ENCODE results near the gene PKNOX2.

PKNOX2 gene

GRCh38 chr11:125202362-125202880, 37.9 kb downstream of the PKNOX2 start:
- H3K9ac ChIP-seq: no peak overlapping the region
- no peaks in the 10 kb centered on the region for H3K79me2 ChIP-seq (ENCODE audit: insufficient read depth, low read depth)
- no peak overlapping the region for H3K4me3 ChIP-seq (IDR thresholded peaks at IDR 0.05; ENCODE audit: insufficient read depth, low read depth, low read length)
- no peaks in the 10 kb centered on the region for H3K36me3 ChIP-seq (ENCODE audit: insufficient read depth)
- no peaks in the 10 kb centered on the region for H4K20me1 ChIP-seq (ENCODE audit: insufficient read depth)
- H3K4me1 ChIP-seq (ENCODE audit: low read depth, poor library complexity, severe bottlenecking): no peaks in the 10 kb centered on the region
- H3K27ac ChIP-seq: no peak overlapping the region
- no peak for TF ChIP-seq CTCF (conservative IDR thresholded peaks at IDR 0.05; ENCODE audit: low read depth, low read length)
- H3K4me2 ChIP-seq: no peak overlapping the region
- no peak overlapping the region for H2AFZ ChIP-seq (ENCODE audit: low read depth)
- no peaks in the 10 kb centered on the region for H3K27me3 ChIP-seq (ENCODE audit: insufficient read depth, low read depth)

- H2AFZ ChIP-seq (ENCODE audit: low read depth): no peak overlapping the region
- no peak overlapping the region for H3K27ac ChIP-seq
- no peak overlapping the region for H3K4me3 ChIP-seq (IDR thresholded peaks at IDR 0.05; ENCODE audit: insufficient read depth, low read depth, low read length)
- no peak for TF ChIP-seq CTCF (conservative IDR thresholded peaks at IDR 0.05; ENCODE audit: low read depth, low read length)
- no peaks in the 10 kb centered on the region for H3K4me1 ChIP-seq (ENCODE audit: low read depth, poor library complexity, severe bottlenecking)
- no peak overlapping the region for H3K9ac ChIP-seq
- H3K27me3 ChIP-seq (ENCODE audit: insufficient read depth, low read depth): no peaks in the 10 kb centered on the region
- H3K79me2 ChIP-seq (ENCODE audit: insufficient read depth, low read depth): no peaks in the 10 kb centered on the region
- H4K20me1 ChIP-seq (ENCODE audit: insufficient read depth): no peaks in the 10 kb centered on the region
- H3K36me3 ChIP-seq (ENCODE audit: insufficient read depth): no peaks in the 10 kb centered on the region
- no peak overlapping the region for H3K4me2 ChIP-seq
Measured at GRCh38 chr11:125202977-125203376, 38.4 kb downstream of the PKNOX2 start.

GRCh38 chr11:125207866-125208425, 43.4 kb downstream of the PKNOX2 start:
- Histone ChIP-seq H3K27me3 (ENCODE audit: insufficient read depth, low read depth) (no peaks in the 10 kb centered on the region), H3K79me2 (ENCODE audit: insufficient read depth, low read depth) (no peaks in the 10 kb centered on the region), H3K4me3 (IDR thresholded peaks at IDR 0.05; ENCODE audit: insufficient read depth, low read depth, low read length) (no peak overlapping the region), H3K27ac (no peak overlapping the region), H3K36me3 (ENCODE audit: insufficient read depth) (no peaks in the 10 kb centered on the region), H3K4me1 (ENCODE audit: low read depth, poor library complexity, severe bottlenecking) (no peaks in the 10 kb centered on the region), H4K20me1 (ENCODE audit: insufficient read depth) (no peaks in the 10 kb centered on the region), H3K4me2 (no peak overlapping the region), H3K9ac (no peak overlapping the region), H2AFZ (ENCODE audit: low read depth) (no peak overlapping the region)
- no peak for TF ChIP-seq CTCF (conservative IDR thresholded peaks at IDR 0.05; ENCODE audit: low read depth, low read length)

- no peak overlapping the region for H3K27ac ChIP-seq
- no peak overlapping the region for H3K4me3 ChIP-seq (IDR thresholded peaks at IDR 0.05; ENCODE audit: insufficient read depth, low read depth, low read length)
- no peak overlapping the region for H2AFZ ChIP-seq (ENCODE audit: low read depth)
- H3K27me3 ChIP-seq (ENCODE audit: insufficient read depth, low read depth): no peaks in the 10 kb centered on the region
- no peaks in the 10 kb centered on the region for H3K4me1 ChIP-seq (ENCODE audit: low read depth, poor library complexity, severe bottlenecking)
- H3K9ac ChIP-seq: no peak overlapping the region
- H3K4me2 ChIP-seq: no peak overlapping the region
- no peaks in the 10 kb centered on the region for H3K79me2 ChIP-seq (ENCODE audit: insufficient read depth, low read depth)
- no peak for TF ChIP-seq CTCF (conservative IDR thresholded peaks at IDR 0.05; ENCODE audit: low read depth, low read length)
- H3K36me3 ChIP-seq (ENCODE audit: insufficient read depth): no peaks in the 10 kb centered on the region
- no peaks in the 10 kb centered on the region for H4K20me1 ChIP-seq (ENCODE audit: insufficient read depth)
Measured at GRCh38 chr11:125210066-125210465, 45.5 kb downstream of the PKNOX2 start.
